ENCODE data around the gene TMEM54.

The TMEM54 gene

GRCh38 chr1:32877211-32878110, 23.7 kb downstream of the TMEM54 start:
- FAIRE-seq, result no peak

GRCh38 chr1:32876341-32877210, 24.6 kb downstream of the TMEM54 start:
- FAIRE-seq, result no peak

- no peak for FAIRE-seq
These were observed 26.1 kb downstream of the TMEM54 start for GRCh38 chr1:32874860-32875752.

- FAIRE-seq, result no peak
These were observed 27.7 kb downstream of the TMEM54 start for GRCh38 chr1:32873484-32873883.

GRCh38 chr1:32872192-32872460, 29.1 kb downstream of the TMEM54 start:
- no peak for FAIRE-seq

- FAIRE-seq, result no peak
These were observed 29.6 kb downstream of the TMEM54 start for GRCh38 chr1:32871364-32872191.

GRCh38 chr1:32870615-32871363, 30.4 kb downstream of the TMEM54 start, which contains the start of gene FNDC5:
Gene FNDC5, minus strand, starts transcription at chr1:32870912.
- no peak for FAIRE-seq

GRCh38 chr1:32869923-32870614, 31.1 kb downstream of the TMEM54 start:
- FAIRE-seq, result no peak

GRCh38 chr1:32868806-32869455, 32.3 kb downstream of the TMEM54 start:
- no peak for FAIRE-seq

- FAIRE-seq, result no peak
These were observed 33.1 kb downstream of the TMEM54 start for GRCh38 chr1:32868085-32868484.

- FAIRE-seq, result no peak
These were observed 33.5 kb downstream of the TMEM54 start for GRCh38 chr1:32867671-32868070.

- no peak for FAIRE-seq
These were observed 34.0 kb downstream of the TMEM54 start for GRCh38 chr1:32867151-32867550.

- no peak for FAIRE-seq
These were observed 35.4 kb downstream of the TMEM54 start for GRCh38 chr1:32865639-32866405.

GRCh38 chr1:32864375-32865019, 36.7 kb downstream of the TMEM54 start:
- no peak for FAIRE-seq

GRCh38 chr1:32863881-32864245, 37.3 kb downstream of the TMEM54 start:
- FAIRE-seq, result no peak

GRCh38 chr1:32863218-32863880, 37.8 kb downstream of the TMEM54 start:
- no peak for FAIRE-seq

GRCh38 chr1:32861904-32862695, 39.1 kb downstream of the TMEM54 start:
- FAIRE-seq, result no peak

All from colon (tissue), 2 donors.